ENCODE data around the gene RGS6. TPM values are rescaled to one million over a fixed set of nuclear protein-coding genes. Genes with fewer than 3 reads are reported as not detected.

The RGS6 gene
- polyA plus RNA-seq, 3 donors, result not detected

GRCh38 chr14:72024043-72024407, 91.8 kb downstream of the RGS6 start:
- H3K36me3 Mint-ChIP-seq, result no peaks in the 10 kb centered on the region
- Histone ChIP-seq H3K27me3 (ENCODE audit: control insufficient read depth in 2 of 2, insufficient read depth in 2 of 2, low read length in 2 of 2) (no peaks in the 10 kb centered on the region), H3K9me3 (replicated peaks in 1 of 2; ENCODE audit: control insufficient read depth in 1 of 2, insufficient read depth in 1 of 2, low read length in 2 of 2) (no peaks in the 10 kb centered on the region), H3K4me2 (replicated peaks; ENCODE audit: extremely low read depth, low read length, poor library complexity, severe bottlenecking) (no peak overlapping the region), H2AFZ (ENCODE audit: insufficient read depth, low read depth, low read length, poor library complexity, severe bottlenecking) (no peak overlapping the region), H3K9ac (ENCODE audit: insufficient read depth, low read length, poor library complexity, severe bottlenecking) (no peak overlapping the region), H3K36me3 (replicated peaks in 1 of 2; ENCODE audit: control insufficient read depth in 1 of 2, insufficient read depth in 2 of 2, low read length in 2 of 2) (no peaks in the 10 kb centered on the region), H3K27ac (ENCODE audit: low read depth in 1 of 2, low read length in 2 of 2) (no peak overlapping the region), H3K79me2 (ENCODE audit: insufficient read depth, low read length) (no peaks in the 10 kb centered on the region), H4K20me1 (ENCODE audit: insufficient read depth, low read length) (no peaks in the 10 kb centered on the region), H3K4me3 (replicated peaks in 1 of 3; ENCODE audit: low read depth in 2 of 3, low read length in 3 of 3) (no peak overlapping the region), H3K4me1 (ENCODE audit: control insufficient read depth in 1 of 2, insufficient read depth in 2 of 2, low read length in 2 of 2) (no peaks in the 10 kb centered on the region)
- peak; percentile 6 to 39 (median 29) for DNase-seq
- H3K4me3 Mint-ChIP-seq, result no peak overlapping the region
- WGBS (ENCODE audit: insufficient coverage), result 25% methylated on average over 4 of the region's 6 CpGs
- H3K9me3 Mint-ChIP-seq, result no peaks in the 10 kb centered on the region
- intact Hi-C loops (cut with micrococcal nuclease), result no loop called here
- H3K4me1 Mint-ChIP-seq, result peaks cover 1% of the 10 kb centered on the region
- H3K27ac Mint-ChIP-seq, result no peak overlapping the region
- TF ChIP-seq CTCF (IDR thresholded peaks at IDR 0.05), result peak; percentile 82
- peaks cover 0 to 5% (median 0%) of the 10 kb centered on the region in 3 donors for H3K27me3 Mint-ChIP-seq (ENCODE audit: low read depth in 3 of 3)

DNA sequence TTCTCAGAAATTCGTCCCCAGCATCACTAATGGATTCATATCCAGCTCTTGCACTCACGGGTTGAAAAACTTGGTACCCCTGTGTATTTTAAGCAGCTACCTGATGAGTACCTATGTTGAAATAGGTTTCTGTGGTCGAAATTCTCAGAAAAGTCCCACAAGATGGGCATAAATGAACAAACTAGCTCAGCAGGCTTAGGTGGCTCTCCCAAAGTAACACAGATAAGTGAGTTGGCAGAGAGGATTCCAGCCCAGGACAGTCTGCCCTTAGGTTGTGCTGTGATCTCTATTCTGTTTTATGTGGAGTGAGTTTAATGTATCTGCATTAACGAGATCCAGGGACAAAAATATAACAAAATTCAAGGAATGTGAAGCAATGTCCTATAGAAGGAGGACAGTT, 92.3 kb downstream of the RGS6 start:
- Histone ChIP-seq H3K9ac (ENCODE audit: insufficient read depth, low read length, poor library complexity, severe bottlenecking) (no peak overlapping the region), H3K4me2 (replicated peaks; ENCODE audit: extremely low read depth, low read length, poor library complexity, severe bottlenecking) (no peak overlapping the region), H2AFZ (ENCODE audit: insufficient read depth, low read depth, low read length, poor library complexity, severe bottlenecking) (no peak overlapping the region), H3K4me3 (replicated peaks in 1 of 3; ENCODE audit: low read depth in 2 of 3, low read length in 3 of 3) (no peak overlapping the region), H3K79me2 (ENCODE audit: insufficient read depth, low read length) (no peaks in the 10 kb centered on the region), H3K9me3 (replicated peaks in 1 of 2; ENCODE audit: control insufficient read depth in 1 of 2, insufficient read depth in 1 of 2, low read length in 2 of 2) (no peaks in the 10 kb centered on the region), H3K36me3 (replicated peaks in 1 of 2; ENCODE audit: control insufficient read depth in 1 of 2, insufficient read depth in 2 of 2, low read length in 2 of 2) (no peaks in the 10 kb centered on the region), H3K4me1 (ENCODE audit: control insufficient read depth in 1 of 2, insufficient read depth in 2 of 2, low read length in 2 of 2) (no peaks in the 10 kb centered on the region), H4K20me1 (ENCODE audit: insufficient read depth, low read length) (no peaks in the 10 kb centered on the region), H3K27ac (ENCODE audit: low read depth in 1 of 2, low read length in 2 of 2) (no peak overlapping the region), H3K27me3 (ENCODE audit: control insufficient read depth in 2 of 2, insufficient read depth in 2 of 2, low read length in 2 of 2) (no peaks in the 10 kb centered on the region)
- peaks cover 0 to under 1% (median 0%) of the 10 kb centered on the region in 7 donors for H3K9me3 Mint-ChIP-seq
- no peak for TF ChIP-seq CTCF (IDR thresholded peaks at IDR 0.05)
- no peak overlapping the region for H3K4me3 Mint-ChIP-seq
- intact Hi-C loops (cut with micrococcal nuclease), result no loop called here
- no peaks in the 10 kb centered on the region for H3K36me3 Mint-ChIP-seq
- peaks cover 1% of the 10 kb centered on the region for H3K4me1 Mint-ChIP-seq
- peaks cover 0 to 5% (median 0%) of the 10 kb centered on the region in 3 donors for H3K27me3 Mint-ChIP-seq (ENCODE audit: low read depth in 3 of 3)
- H3K27ac Mint-ChIP-seq, result no peak overlapping the region
- 80% methylated on average over 1 of the region's 4 CpGs for WGBS (ENCODE audit: insufficient coverage)
- no peak for DNase-seq
